DND-41 (cell line): ENCODE measurements around the gene ZNF577.

ENCODE experiments used
- ATAC-seq: fragments of 200-7000 bp; cut with Tn5 transposase; 3 replicates; pipeline ENCODE4 v1.9.1; 2021; ENCODE audit warnings: low read depth; ENCODE audit not compliant: insufficient read depth
- DNase-seq: peaks from one replicate; pipeline ENCODE4 v3.0.0-alpha.2; 2020
- H2AFZ ChIP-seq: 2 replicates; pipeline ENCODE4 v1.6.0; 2012; ENCODE audit warnings: low read depth, low read length
- H3K27ac ChIP-seq: 2 replicates; pipeline ENCODE4 v1.5.1; 2012; ENCODE audit warnings: low read length, inconsistent platforms
- H3K27me3 ChIP-seq: fragments of 200-600 bp; sonication (generic); 2 replicates; pipeline ENCODE4 v1.6.0; 2012; ENCODE audit warnings: low read length, mild to moderate bottlenecking, inconsistent platforms; ENCODE audit not compliant: insufficient read depth, poor library complexity
- H3K36me3 ChIP-seq: 2 replicates; pipeline ENCODE4 v1.5.1; 2012; ENCODE audit warnings: low read length, inconsistent platforms; ENCODE audit not compliant: insufficient read depth
- H3K4me1 ChIP-seq: 2 replicates; pipeline ENCODE4 v1.5.1; 2012; ENCODE audit warnings: mild to moderate bottlenecking, low read length; ENCODE audit not compliant: insufficient read depth
- H3K4me2 ChIP-seq: 2 replicates; pipeline ENCODE4 v1.6.0; 2012; ENCODE audit warnings: mild to moderate bottlenecking, moderate library complexity, low read length, inconsistent platforms; ENCODE audit not compliant: insufficient read depth
- H3K4me3 ChIP-seq, 2 experiments: fragments of 200-600 bp in 1 of 2; shearing (Covaris generic) in 1 of 2; 2 replicates each; pipeline ENCODE4 v1.5.1; 2012 to 2016; ENCODE audit warnings: inconsistent platforms in 2 of 2, low read length in 2 of 2, mild to moderate bottlenecking in 2 of 2, low read depth in 1 of 2, moderate library complexity in 1 of 2
- H3K79me2 ChIP-seq: 2 replicates; pipeline ENCODE4 v1.6.0; 2012; ENCODE audit warnings: low read length, inconsistent platforms; ENCODE audit not compliant: insufficient read depth
- H3K9ac ChIP-seq: 2 replicates; pipeline ENCODE4 v1.6.0; 2012; ENCODE audit warnings: low read depth, mild to moderate bottlenecking, inconsistent platforms, low read length, moderate library complexity
- H3K9me3 ChIP-seq: 2 replicates; pipeline ENCODE4 v1.5.1; 2012; ENCODE audit warnings: low read length, moderate library complexity, mild to moderate bottlenecking, inconsistent platforms; ENCODE audit not compliant: insufficient read depth, severe bottlenecking
- H4K20me1 ChIP-seq: 2 replicates; pipeline ENCODE4 v1.6.0; 2012; ENCODE audit warnings: low read length; ENCODE audit not compliant: insufficient read depth
- CTCF ChIP-seq: IDR thresholded peaks from 2 replicates; pipeline ENCODE4 v1.5.1; 2012; ENCODE audit warnings: borderline replicate concordance, low read length, moderate library complexity, mild to moderate bottlenecking; ENCODE audit not compliant: poor library complexity, severe bottlenecking; ENCODE audit errors: extremely low read depth
- EZH2 ChIP-seq: IDR thresholded peaks from 3 replicates; pipeline ENCODE4 v1.6.1; 2012; ENCODE audit warnings: borderline replicate concordance, low read depth, mild to moderate bottlenecking, moderate library complexity, low read length, inconsistent platforms; ENCODE audit not compliant: severe bottlenecking

ZNF577 gene

GRCh38 chr19:51901860-51902259 is 14.1 kb upstream of the ZNF577 start:
- DNase-seq (no peak), ATAC-seq (no peak)
- H3K4me3 ChIP-seq: peak overlapping the region in 1 of 2 experiments; percentile 76; a peak in 1 of 4 replicates
- no peak overlapping the region for H3K4me2 ChIP-seq
- H3K79me2 ChIP-seq: peaks cover 71% of the 10 kb centered on the region
- H2AFZ ChIP-seq: no peak overlapping the region
- peaks cover 12% of the 10 kb centered on the region for H3K4me1 ChIP-seq
- peaks cover 72% of the 10 kb centered on the region for H3K36me3 ChIP-seq
- H3K9me3 ChIP-seq: peaks cover 80% of the 10 kb centered on the region
- no peaks in the 10 kb centered on the region for H3K27me3 ChIP-seq
- no peak overlapping the region for H3K9ac ChIP-seq
- TF ChIP-seq EZH2: no peak
- TF ChIP-seq CTCF: peak; percentile 8
- no peaks in the 10 kb centered on the region for H4K20me1 ChIP-seq
- H3K27ac ChIP-seq: no peak overlapping the region

- Histone ChIP-seq H3K79me2 (0 out of 2 replicates have a peak, but pooled peaks cover 8% of the 10 kb centered on the region), H4K20me1 (no peaks in the 10 kb centered on the region), H3K4me2 (no peak overlapping the region), H3K4me3 (no peak overlapping the region; a peak in 1 of 4 replicates), H2AFZ (no peak overlapping the region), H3K27me3 (no peaks in the 10 kb centered on the region), H3K4me1 (peaks cover 18% of the 10 kb centered on the region), H3K27ac (no peak overlapping the region), H3K9me3 (peaks cover 76% of the 10 kb centered on the region), H3K9ac (no peak overlapping the region), H3K36me3 (peaks cover 85% of the 10 kb centered on the region)
- TF ChIP-seq EZH2 (no peak), CTCF (no peak)
- no peak for ATAC-seq
- DNase-seq: peak; percentile 11
Observed at GRCh38 chr19:51891193-51891747, 3.5 kb upstream of the ZNF577 start.

GRCh38 chr19:51889934-51890333 is 2.2 kb upstream of the ZNF577 start:
- Histone ChIP-seq H3K27me3 (no peaks in the 10 kb centered on the region), H3K4me3 (no peak overlapping the region), H3K79me2 (0 out of 2 replicates have a peak, but pooled peaks cover 8% of the 10 kb centered on the region), H3K9ac (no peak overlapping the region), H3K36me3 (peaks cover 82% of the 10 kb centered on the region), H4K20me1 (no peaks in the 10 kb centered on the region), H2AFZ (no peak overlapping the region), H3K9me3 (peaks cover 71% of the 10 kb centered on the region), H3K27ac (no peak overlapping the region), H3K4me2 (no peak overlapping the region), H3K4me1 (peaks cover 18% of the 10 kb centered on the region)
- DNase-seq (no peak), ATAC-seq (no peak)
- TF ChIP-seq CTCF (no peak), EZH2 (no peak)

- Histone ChIP-seq H2AFZ (no peak overlapping the region), H4K20me1 (no peaks in the 10 kb centered on the region), H3K4me3 (no peak overlapping the region), H3K27me3 (no peaks in the 10 kb centered on the region), H3K36me3 (peaks cover 48% of the 10 kb centered on the region), H3K27ac (no peak overlapping the region), H3K4me2 (no peak overlapping the region), H3K9ac (no peak overlapping the region), H3K9me3 (peaks cover 21% of the 10 kb centered on the region), H3K79me2 (0 out of 2 replicates have a peak, but pooled peaks cover 8% of the 10 kb centered on the region), H3K4me1 (peaks cover 22% of the 10 kb centered on the region)
- no peak for TF ChIP-seq EZH2
- TF ChIP-seq CTCF: no peak
- DNase-seq (no peak), ATAC-seq (no peak)
Observed at GRCh38 chr19:51884713-51885112, 3.0 kb downstream of the ZNF577 start.
